Measurements from ENCODE around the gene PANK2.

GRCh38 chr20:3843490-3843889 is 45.7 kb upstream of the PANK2 start:
- no peak for TF ChIP-seq JUND (IDR thresholded peaks at IDR 0.05; ENCODE audit: low read depth, low read length)
- TF ChIP-seq ZNF24 (IDR thresholded peaks at IDR 0.05): no peak
- no peak for TF ChIP-seq SIX5 (IDR thresholded peaks at IDR 0.05; ENCODE audit: low read depth, low read length, severe bottlenecking)
- no peak for TF ChIP-seq EGR1 (IDR thresholded peaks at IDR 0.05; ENCODE audit: borderline replicate concordance in 1 of 2, low read depth in 2 of 2, low read length in 2 of 2)
- no peak for TF ChIP-seq NFIC (IDR thresholded peaks at IDR 0.05; ENCODE audit: low read depth, low read length)
- no peak for TF ChIP-seq USF2 (IDR thresholded peaks at IDR 0.05; ENCODE audit: borderline replicate concordance, low read depth, low read length)
- TF ChIP-seq REST (IDR thresholded peaks at IDR 0.05; ENCODE audit: low read depth, low read length): no peak
- no peak for TF ChIP-seq MTA3 (IDR thresholded peaks at IDR 0.05; ENCODE audit: borderline replicate concordance, low read length)
- no peak for TF ChIP-seq STAT3 (IDR thresholded peaks at IDR 0.05; ENCODE audit: low read depth, low read length)
- TF ChIP-seq ZZZ3 (IDR thresholded peaks at IDR 0.05; ENCODE audit: control insufficient read depth, insufficient read length, low read depth): no peak
- no peak for TF ChIP-seq TAF1 (IDR thresholded peaks at IDR 0.05; ENCODE audit: borderline replicate concordance, low read depth, low read length)

Data from GM12878 (cell line).